Activated T-helper 1 cell treated with Interleukin-2 at 50 U/mL for 16 hours (primary cell): ENCODE data around the gene ACSBG1.

Source experiments
- DNase-seq: peaks from one replicate; pipeline ENCODE4 v3.0.0-alpha.2; 2020; ENCODE audit warnings: low read depth

The ACSBG1 gene

GRCh38 chr15:78222745-78223395 is 11.5 kb downstream of the ACSBG1 start:
- DNase-seq = no peak

- DNase-seq = no peak
These were observed 13.7 kb downstream of the ACSBG1 start for GRCh38 chr15:78220713-78221112.

- DNase-seq = no peak
These were observed 17.9 kb downstream of the ACSBG1 start for GRCh38 chr15:78216276-78217104.

GRCh38 chr15:78213956-78214355 is 20.4 kb downstream of the ACSBG1 start:
- no peak for DNase-seq

- no peak for DNase-seq
These were observed 21.0 kb downstream of the ACSBG1 start for GRCh38 chr15:78213425-78213750.

- no peak for DNase-seq
These were observed 21.6 kb downstream of the ACSBG1 start for GRCh38 chr15:78212546-78213424.

GRCh38 chr15:78212008-78212407 is 22.4 kb downstream of the ACSBG1 start:
- no peak for DNase-seq

- DNase-seq = no peak
These were observed 23.0 kb downstream of the ACSBG1 start for GRCh38 chr15:78211189-78211921.

GRCh38 chr15:78210349-78210717 is 24.0 kb downstream of the ACSBG1 start:
- no peak for DNase-seq

- no peak for DNase-seq
These were observed 24.6 kb downstream of the ACSBG1 start for GRCh38 chr15:78209646-78210348.

GRCh38 chr15:78208887-78209645 is 25.3 kb downstream of the ACSBG1 start:
- no peak for DNase-seq

- DNase-seq = no peak
These were observed 26.0 kb downstream of the ACSBG1 start for GRCh38 chr15:78208341-78208844.

GRCh38 chr15:78207641-78208340 is 26.6 kb downstream of the ACSBG1 start:
- no peak for DNase-seq

GRCh38 chr15:78207110-78207458 is 27.3 kb downstream of the ACSBG1 start:
- DNase-seq = no peak

GRCh38 chr15:78206326-78207109 is 27.8 kb downstream of the ACSBG1 start:
- DNase-seq = no peak

- DNase-seq = no peak
These were observed 28.5 kb downstream of the ACSBG1 start for GRCh38 chr15:78205856-78206255.

- DNase-seq = no peak
These were observed 29.0 kb downstream of the ACSBG1 start for GRCh38 chr15:78205337-78205736.

- DNase-seq = no peak
These were observed 29.7 kb downstream of the ACSBG1 start for GRCh38 chr15:78204351-78205309.
